HT1080 (cell line): ENCODE measurements around the gene TES. TPM values are rescaled to one million over a fixed set of nuclear protein-coding genes. Genes with fewer than 3 reads are reported as not detected.
A peak's percentile ranks its signal among the peaks of the same experiment; 100 is the strongest.
"Not testable (repeated sequence)": the region's sequence is repeated elsewhere in the genome, so short reads cannot be mapped to it uniquely, and the experiment has no call there.

Experiments
- DNase-seq: peaks from one replicate; pipeline ENCODE4 v3.0.0-alpha.2; 2015; ENCODE audit warnings: low read depth
- total RNA-seq: library from RNA; depleted of rRNA; stranded (reverse); fragments of >200 nt; shearing (Covaris generic); gene quantifications from 2 replicates; pipeline ENCODE4 v1.2.3, GENCODE V29; 2014; rRNA removed

TES gene
- total RNA-seq, 1 experiment from 2014 or later, result 54.8 TPM

- no peak for DNase-seq
Observed at GRCh38 chr7:116283595-116284204, 73.4 kb downstream of the TES start.

DNA sequence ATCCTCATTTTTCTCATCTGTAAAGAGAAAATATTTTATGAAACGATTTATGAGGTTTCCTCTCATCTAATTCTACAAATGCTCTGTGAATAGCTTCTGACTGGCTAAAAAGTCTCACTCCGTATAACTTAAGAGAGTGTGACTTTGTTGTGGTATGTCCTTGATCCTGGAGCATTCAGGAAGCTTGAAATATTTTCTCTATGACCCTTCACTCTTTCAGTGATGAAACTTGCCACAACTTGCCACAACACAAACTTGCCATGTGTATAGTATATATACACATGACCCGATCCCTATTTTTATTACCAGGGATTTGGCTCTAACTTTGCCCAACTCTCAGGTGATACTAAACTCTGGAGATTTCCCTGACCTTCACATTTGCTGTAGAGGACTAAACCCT, 74.1 kb downstream of the TES start:
- DNase-seq, result peak; percentile 42

- DNase-seq, result no peak
Observed at GRCh38 chr7:116285252-116285651, 74.9 kb downstream of the TES start.

GRCh38 chr7:116290740-116291139, 80.4 kb downstream of the TES start:
- DNase-seq, result no peak

GRCh38 chr7:116291937-116292336, 81.6 kb downstream of the TES start:
- no peak for DNase-seq

- no peak for DNase-seq
Observed at GRCh38 chr7:116292381-116292780, 82.0 kb downstream of the TES start.

- no peak for DNase-seq
Observed at GRCh38 chr7:116293139-116293538, 82.8 kb downstream of the TES start.

DNA sequence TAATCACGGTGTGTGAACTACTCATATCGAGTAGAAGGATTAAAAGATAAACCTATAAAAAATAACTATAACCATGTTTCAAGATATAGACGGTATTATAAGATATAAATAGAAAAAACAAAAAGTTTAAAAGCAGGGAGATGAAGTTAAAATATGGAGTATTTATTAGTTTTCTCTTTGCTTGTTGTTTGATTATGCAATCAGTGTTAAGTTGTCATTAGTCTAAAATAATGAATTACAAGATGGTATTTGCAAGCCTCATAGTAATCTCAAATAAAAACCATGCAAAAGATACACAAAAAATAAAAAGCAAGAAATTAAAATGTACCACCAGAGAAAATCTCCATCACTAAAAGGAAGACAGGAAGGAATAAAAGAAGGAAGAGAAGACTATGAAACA, 83.3 kb downstream of the TES start:
- DNase-seq, result no peak

- DNase-seq, result not testable (repeated sequence)
Observed at GRCh38 chr7:116295903-116296302, 85.6 kb downstream of the TES start.

DNA sequence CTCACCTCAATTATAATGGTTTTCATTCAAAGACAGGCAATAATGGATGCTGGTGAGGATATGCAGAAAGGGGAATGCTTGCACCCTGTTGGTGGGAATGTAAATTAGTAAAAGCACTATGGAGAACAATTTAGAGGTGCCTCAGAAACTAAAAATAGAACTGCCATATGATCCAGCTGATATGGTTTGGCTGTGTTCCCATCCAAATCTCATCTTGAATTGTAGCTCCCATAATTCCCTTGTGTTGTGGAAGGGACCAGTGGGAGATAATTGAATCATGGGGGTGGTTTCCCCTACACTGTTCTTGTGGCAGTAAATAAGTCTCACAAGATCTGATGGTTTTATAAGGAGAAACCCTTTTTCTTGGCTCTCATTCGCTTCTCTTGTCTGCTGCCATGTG, 87.7 kb downstream of the TES start:
- DNase-seq, result no peak

GRCh38 chr7:116298576-116298975, 88.2 kb downstream of the TES start:
- DNase-seq, result no peak

- no peak for DNase-seq
Observed at GRCh38 chr7:116305485-116306408, 95.4 kb downstream of the TES start.

GRCh38 chr7:116306409-116307048, 96.2 kb downstream of the TES start:
- DNase-seq, result no peak

- no peak for DNase-seq
Observed at GRCh38 chr7:116307253-116307652, 96.9 kb downstream of the TES start.

Other genes starting within 250 kb of the TES start
- 0.03 and 0.16 TPM in 2 replicates for gene TFEC, start 179.8 kb upstream of the TES start, total RNA-seq